Measurements from ENCODE around the gene BAIAP3. TPM values are rescaled to one million over a fixed set of nuclear protein-coding genes. Genes with fewer than 3 reads are reported as not detected.

Gene BAIAP3
- total RNA-seq, 1 donor from 2014 or later, result 3.0 TPM

DNA sequence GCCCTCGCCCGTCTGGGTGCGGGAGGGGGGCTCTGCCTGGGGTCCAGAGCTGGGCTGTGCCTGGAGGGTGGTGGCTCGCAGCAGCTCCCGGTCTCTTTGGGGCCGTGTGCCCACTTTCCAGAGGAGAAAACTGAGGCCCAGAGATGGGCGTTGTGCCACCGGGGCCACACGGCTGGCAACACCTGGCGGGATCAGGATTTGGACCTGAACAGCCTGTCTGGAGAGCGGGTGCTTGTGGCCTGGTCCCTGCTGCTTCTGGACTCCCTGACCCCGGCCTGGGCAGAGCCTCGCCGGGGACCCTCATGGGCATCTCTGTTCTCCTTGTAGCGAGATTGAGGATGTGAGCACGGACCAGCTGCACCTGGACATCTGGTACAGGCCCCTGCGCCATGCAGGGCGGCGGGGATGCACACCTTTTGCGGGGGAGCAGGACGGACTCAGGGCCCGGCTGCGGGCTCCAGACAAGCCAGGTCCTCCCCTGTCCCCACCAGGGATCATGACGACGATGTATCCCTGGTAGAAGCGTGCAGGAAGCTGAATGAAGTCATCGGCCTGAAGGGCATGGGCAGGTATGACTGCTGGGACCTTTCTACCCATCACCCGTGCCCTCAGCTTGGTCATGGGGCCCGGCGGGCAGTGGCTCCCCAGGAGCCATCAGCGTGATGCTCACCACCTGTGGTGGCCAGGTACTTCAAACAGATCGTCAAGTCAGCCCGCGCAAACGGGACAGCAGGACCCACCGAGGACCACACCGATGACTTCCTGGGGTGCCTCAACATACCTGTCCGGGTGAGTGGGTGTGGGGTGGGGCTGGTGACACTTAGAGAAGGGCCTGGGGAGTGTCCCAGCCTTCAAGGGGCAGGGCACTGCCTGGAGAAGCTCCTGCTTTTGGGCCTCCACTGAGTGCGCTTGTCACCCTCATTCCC, 8.3 kb downstream of the BAIAP3 start:
- no peak for ATAC-seq
- Histone ChIP-seq H3K9me3 (no peaks in the 10 kb centered on the region), H3K27ac (no peak overlapping the region), H3K27me3 (peaks cover under 1% of the 10 kb centered on the region), H3K4me3 (no peak overlapping the region), H3K36me3 (no peaks in the 10 kb centered on the region), H3K4me1 (peaks cover 8% of the 10 kb centered on the region)
- DNase-seq, result no peak
- intact Hi-C loops (cut with DNase I), result no loop called here
- TF ChIP-seq CTCF (IDR thresholded peaks at IDR 0.05), result no peak

- intact Hi-C loops (cut with DNase I), result no loop called here
- no peaks in the 10 kb centered on the region for H3K27me3 ChIP-seq
- ATAC-seq (peak; percentile 95), DNase-seq (peak; percentile 97)
- H3K9me3 ChIP-seq, result no peaks in the 10 kb centered on the region
- H3K4me1 ChIP-seq, result peaks cover 8% of the 10 kb centered on the region
- H3K36me3 ChIP-seq, result no peaks in the 10 kb centered on the region
- no peak for TF ChIP-seq CTCF (IDR thresholded peaks at IDR 0.05)
- peak overlapping the region; percentile 31 for H3K4me3 ChIP-seq
- H3K27ac ChIP-seq, result no peak overlapping the region
Observed at GRCh38 chr16:1342526-1343427, 9.3 kb downstream of the BAIAP3 start.

DNA sequence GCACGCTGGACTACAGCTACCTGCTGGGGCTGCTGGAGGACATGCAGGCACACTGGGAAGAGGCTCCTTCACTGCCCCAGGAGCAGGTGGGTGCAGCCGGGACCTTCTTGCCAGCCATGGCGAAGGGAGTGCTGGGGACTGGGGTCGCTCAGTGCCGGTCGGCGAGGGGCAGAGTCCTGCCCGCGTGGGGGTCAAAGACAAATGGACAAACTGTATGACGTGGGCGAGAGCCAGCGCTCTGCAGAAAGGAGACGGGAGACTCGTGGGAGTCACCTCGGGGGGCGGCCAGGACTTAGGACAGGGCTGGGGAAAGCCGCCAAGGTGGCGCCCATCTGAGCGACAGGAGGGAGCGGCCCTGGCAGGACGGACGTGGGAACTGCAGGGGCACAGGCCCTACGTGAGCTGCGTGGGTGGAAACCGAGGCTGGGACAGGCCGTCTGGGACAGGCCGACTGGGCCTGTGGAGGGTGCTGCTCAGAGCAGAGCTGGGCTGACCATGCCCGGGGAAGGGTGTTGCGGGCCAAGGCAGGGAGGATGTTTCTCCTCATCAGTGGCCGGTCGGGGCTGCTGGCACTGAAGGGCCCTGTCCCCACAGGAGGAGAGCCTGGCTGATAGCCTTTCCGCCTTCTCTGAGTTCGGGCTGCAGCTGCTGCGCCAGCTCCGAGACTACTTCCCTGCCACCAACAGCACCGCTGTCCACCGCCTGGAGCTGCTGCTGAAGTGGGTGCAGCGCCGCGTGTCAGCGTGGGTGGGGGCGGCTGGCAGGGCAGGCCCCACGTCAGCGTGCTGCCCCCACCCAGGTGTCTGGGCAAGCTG, 10.2 kb downstream of the BAIAP3 start:
- DNase-seq (no peak), ATAC-seq (no peak)
- TF ChIP-seq CTCF (IDR thresholded peaks at IDR 0.05), result no peak
- peak overlapping the region; percentile 31 for H3K4me3 ChIP-seq
- no peak overlapping the region for H3K27ac ChIP-seq
- H3K9me3 ChIP-seq, result no peaks in the 10 kb centered on the region
- no peaks in the 10 kb centered on the region for H3K27me3 ChIP-seq
- peaks cover 8% of the 10 kb centered on the region for H3K4me1 ChIP-seq
- intact Hi-C loops (cut with DNase I), result no loop called here
- peaks cover 7% of the 10 kb centered on the region for H3K36me3 ChIP-seq

GRCh38 chr16:1344499-1344898, 11.1 kb downstream of the BAIAP3 start:
- DNase-seq (no peak), ATAC-seq (no peak)
- TF ChIP-seq CTCF (IDR thresholded peaks at IDR 0.05), result no peak
- H3K36me3 ChIP-seq, result peaks cover 13% of the 10 kb centered on the region
- H3K27ac ChIP-seq, result no peak overlapping the region
- intact Hi-C loops (cut with DNase I), result no loop called here
- H3K4me1 ChIP-seq, result peaks cover 8% of the 10 kb centered on the region
- H3K27me3 ChIP-seq, result no peaks in the 10 kb centered on the region
- no peak overlapping the region for H3K4me3 ChIP-seq
- no peaks in the 10 kb centered on the region for H3K9me3 ChIP-seq

DNA sequence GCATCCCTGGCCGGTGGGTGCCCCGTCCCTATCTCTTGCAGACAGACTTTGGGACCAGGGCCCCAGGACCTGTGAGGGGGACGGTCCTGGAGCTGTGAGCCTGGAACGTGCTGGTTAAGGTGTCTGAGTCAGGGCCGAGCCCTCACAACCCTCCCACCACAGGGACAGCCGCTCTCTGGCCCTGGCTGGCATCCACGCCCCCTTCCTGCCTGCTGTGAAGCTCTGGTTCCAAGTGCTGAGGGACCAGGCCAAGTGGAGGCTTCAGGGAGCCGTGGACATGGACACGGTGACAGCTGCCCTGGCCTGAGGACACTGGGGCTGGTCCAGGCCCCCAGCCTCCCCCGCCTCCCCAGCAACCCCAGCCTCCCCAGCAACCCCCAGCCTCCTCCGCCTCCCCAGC, 11.6 kb downstream of the BAIAP3 start:
- H3K4me1 ChIP-seq, result peaks cover 8% of the 10 kb centered on the region
- no peak overlapping the region for H3K4me3 ChIP-seq
- no peak overlapping the region for H3K27ac ChIP-seq
- peaks cover 19% of the 10 kb centered on the region for H3K36me3 ChIP-seq
- DNase-seq (no peak), ATAC-seq (no peak)
- no peaks in the 10 kb centered on the region for H3K27me3 ChIP-seq
- H3K9me3 ChIP-seq, result no peaks in the 10 kb centered on the region
- intact Hi-C loops (cut with DNase I), result no loop called here
- TF ChIP-seq CTCF (IDR thresholded peaks at IDR 0.05), result no peak
